Effector memory CD8-positive, alpha-beta T cell (primary cell): ENCODE data around the gene SLC10A1.
"Not testable (repeated sequence)": the region's sequence is repeated elsewhere in the genome, so short reads cannot be mapped to it uniquely, and the experiment has no call there.

Experiments used
- ATAC-seq: fragments of 150-1000 bp; cut with Tn5 transposase; replicated peaks from 2 replicates; pipeline ENCODE4 v1.10.0; 2021; ENCODE audit warnings: mild to moderate bottlenecking, moderate library complexity
- DNase-seq, 3 experiments: peaks; one replicate each; pipeline ENCODE4 v3.0.0; 2021
- H3K27ac Mint-ChIP-seq, 2 donors: one replicate each; pipeline ENCODE4 v1.8.0; 2022; ENCODE audit warnings: mild to moderate bottlenecking in 2 of 2, mixed read lengths in 2 of 2, moderate library complexity in 2 of 2
- H3K27me3 Mint-ChIP-seq, 2 donors: one replicate each; pipeline ENCODE4 v1.8.0; 2022; ENCODE audit warnings: mixed read lengths in 2 of 2
- H3K36me3 Mint-ChIP-seq: one replicate; pipeline ENCODE4 v1.8.0; 2022; ENCODE audit warnings: mild to moderate bottlenecking, moderate library complexity, mixed read lengths; ENCODE audit not compliant: insufficient read depth
- H3K4me1 Mint-ChIP-seq, 2 donors: one replicate each; pipeline ENCODE4 v1.8.0; 2022; ENCODE audit warnings: low read depth in 2 of 2, mixed read lengths in 2 of 2
- H3K4me3 Mint-ChIP-seq, 2 donors: one replicate each; pipeline ENCODE4 v1.8.0; 2022; ENCODE audit warnings: mild to moderate bottlenecking in 2 of 2, mixed read lengths in 2 of 2, moderate library complexity in 2 of 2
- H3K9me3 Mint-ChIP-seq, 2 donors: one replicate each; pipeline ENCODE4 v1.8.0; 2022; ENCODE audit warnings: mixed read lengths in 2 of 2

Gene SLC10A1

DNA sequence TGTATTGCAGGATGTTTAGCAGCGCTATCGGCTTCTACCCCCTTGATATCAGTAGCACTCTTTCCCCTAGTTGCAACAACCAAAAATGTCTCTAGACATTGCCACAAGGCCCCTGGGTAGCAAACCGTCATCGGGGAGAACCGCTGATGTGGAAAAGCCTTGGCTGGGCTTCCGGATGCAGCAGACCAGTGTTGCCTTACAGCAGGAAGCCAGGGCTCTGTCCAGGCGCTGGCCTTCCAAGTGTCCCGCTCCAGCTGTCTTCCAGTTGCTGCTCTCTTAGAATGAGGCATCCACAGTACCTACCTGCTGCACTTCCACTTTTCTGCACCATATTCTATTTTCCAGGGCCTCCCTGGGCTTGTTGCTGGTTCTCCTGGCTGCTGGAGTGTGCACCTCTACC is 22.6 kb upstream of the SLC10A1 start:
- ATAC-seq (no peak), DNase-seq (no peak)
- Mint-ChIP-seq H3K4me3 (no peak overlapping the region), H3K27ac (no peak overlapping the region), H3K4me1 (no peaks in the 10 kb centered on the region), H3K27me3 (peaks cover 0 to 5% of the 10 kb centered on the region in 2 donors), H3K36me3 (no peaks in the 10 kb centered on the region), H3K9me3 (no peaks in the 10 kb centered on the region)

DNA sequence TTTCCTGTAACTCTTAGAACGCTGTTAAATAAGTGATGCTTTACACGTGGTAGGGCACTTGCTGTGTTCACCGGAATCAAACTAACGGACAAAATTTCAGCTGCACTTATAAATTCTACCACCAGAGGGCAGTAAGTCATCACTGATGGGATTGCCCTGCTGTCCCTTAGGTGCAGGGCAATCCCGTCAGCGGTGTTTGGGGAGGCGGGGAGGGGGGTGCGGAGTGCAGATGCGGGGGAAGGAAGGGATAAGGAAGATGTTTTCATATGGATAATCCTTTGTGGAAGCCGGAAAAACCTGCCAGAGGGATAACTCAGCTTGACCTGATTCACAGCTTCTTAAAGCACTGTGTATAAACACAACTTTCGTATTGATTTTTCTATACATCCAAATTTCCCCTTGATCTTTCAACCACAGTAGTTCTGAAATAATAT is 21.7 kb upstream of the SLC10A1 start:
- Mint-ChIP-seq H3K4me3 (no peak overlapping the region), H3K36me3 (no peaks in the 10 kb centered on the region), H3K9me3 (no peaks in the 10 kb centered on the region), H3K4me1 (no peaks in the 10 kb centered on the region), H3K27me3 (peaks cover 0 to 8% of the 10 kb centered on the region in 2 donors), H3K27ac (no peak overlapping the region)
- DNase-seq (peak; percentile 63 to 76 (median 67)), ATAC-seq (peak; percentile 77)

DNA sequence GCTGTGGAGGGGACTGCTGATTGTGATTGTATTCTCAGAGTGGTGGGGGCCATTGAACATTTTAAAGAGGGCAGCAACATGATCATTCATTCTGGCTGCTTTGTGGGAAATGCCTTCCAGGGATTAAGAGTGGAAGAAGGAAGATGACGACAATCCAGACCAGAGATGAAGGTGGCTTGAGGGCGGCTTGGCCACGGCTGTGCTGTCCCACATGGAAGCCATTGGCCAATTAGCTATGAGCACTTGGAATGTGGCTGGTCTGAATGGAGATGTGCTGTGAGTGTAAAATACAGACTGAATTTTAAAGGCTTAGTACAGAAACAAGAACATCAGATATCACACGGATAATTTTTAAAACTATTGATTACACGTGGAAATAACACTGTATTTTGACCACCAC is 19.2 kb upstream of the SLC10A1 start:
- H3K36me3 Mint-ChIP-seq, result no peaks in the 10 kb centered on the region
- ATAC-seq, result no peak
- no peak overlapping the region for H3K27ac Mint-ChIP-seq
- H3K4me3 Mint-ChIP-seq, result no peak overlapping the region
- H3K9me3 Mint-ChIP-seq, result no peaks in the 10 kb centered on the region
- H3K4me1 Mint-ChIP-seq, result no peaks in the 10 kb centered on the region
- H3K27me3 Mint-ChIP-seq, result peaks cover 12 to 15% of the 10 kb centered on the region in 2 donors
- DNase-seq, result no peak

- no peaks in the 10 kb centered on the region for H3K36me3 Mint-ChIP-seq
- no peaks in the 10 kb centered on the region for H3K9me3 Mint-ChIP-seq
- peaks cover 0 to 2% of the 10 kb centered on the region in 2 donors for H3K4me1 Mint-ChIP-seq
- no peak overlapping the region for H3K27ac Mint-ChIP-seq
- DNase-seq, result no peak
- H3K4me3 Mint-ChIP-seq, result no peak overlapping the region
- no peak for ATAC-seq
- peaks cover 8 to 22% of the 10 kb centered on the region in 2 donors for H3K27me3 Mint-ChIP-seq
These were observed 18.5 kb upstream of the SLC10A1 start for GRCh38 chr14:69815556-69815955.

DNA sequence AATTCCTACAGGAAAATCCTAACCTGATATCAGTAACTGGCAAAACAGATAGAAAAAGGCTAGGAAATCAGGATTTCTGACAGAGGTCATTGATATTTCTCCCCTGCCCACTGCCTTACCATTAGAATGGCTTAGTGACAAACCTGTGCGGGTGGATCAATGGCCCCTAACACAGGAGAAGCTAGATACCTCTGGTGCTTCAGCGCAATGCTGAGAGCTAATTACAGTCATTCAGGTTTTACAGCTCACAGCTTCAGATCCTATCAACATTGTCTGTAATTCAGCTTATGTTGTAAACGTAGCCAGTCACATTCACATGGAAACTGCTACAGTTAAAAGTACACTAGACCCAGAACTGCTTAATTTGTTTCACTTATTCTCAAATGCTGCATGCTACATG is 17.4 kb upstream of the SLC10A1 start:
- Mint-ChIP-seq H3K9me3 (no peaks in the 10 kb centered on the region), H3K4me1 (peaks cover 0 to 2% of the 10 kb centered on the region in 2 donors), H3K27me3 (peaks cover 8 to 23% of the 10 kb centered on the region in 2 donors), H3K4me3 (no peak overlapping the region), H3K36me3 (no peaks in the 10 kb centered on the region), H3K27ac (no peak overlapping the region)
- DNase-seq, result no peak
- ATAC-seq, result no peak

DNA sequence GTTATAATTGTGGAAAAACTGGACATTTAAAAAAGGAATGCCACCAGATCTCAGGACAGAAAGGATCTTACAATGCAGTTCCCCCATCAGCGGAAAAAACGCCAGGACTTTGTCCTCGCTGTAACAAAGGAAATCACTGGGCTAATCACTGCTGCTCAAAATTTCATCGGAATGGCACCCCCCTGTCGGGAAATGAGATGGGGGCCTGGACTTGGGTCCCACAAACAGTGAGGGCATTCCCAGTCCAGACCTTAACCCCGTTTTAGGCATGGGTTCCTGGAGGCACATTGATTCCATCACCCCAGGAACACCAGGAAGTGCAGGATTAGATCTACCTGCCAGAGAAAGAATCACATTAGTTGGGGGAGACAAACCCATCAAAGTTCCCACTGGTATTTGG is 16.3 kb upstream of the SLC10A1 start:
- H3K27me3 Mint-ChIP-seq, result peaks cover 8 to 30% of the 10 kb centered on the region in 2 donors
- H3K9me3 Mint-ChIP-seq, H3K4me1 Mint-ChIP-seq, DNase-seq, H3K27ac Mint-ChIP-seq, H3K36me3 Mint-ChIP-seq, ATAC-seq, H3K4me3 Mint-ChIP-seq: not testable (repeated sequence)

DNA sequence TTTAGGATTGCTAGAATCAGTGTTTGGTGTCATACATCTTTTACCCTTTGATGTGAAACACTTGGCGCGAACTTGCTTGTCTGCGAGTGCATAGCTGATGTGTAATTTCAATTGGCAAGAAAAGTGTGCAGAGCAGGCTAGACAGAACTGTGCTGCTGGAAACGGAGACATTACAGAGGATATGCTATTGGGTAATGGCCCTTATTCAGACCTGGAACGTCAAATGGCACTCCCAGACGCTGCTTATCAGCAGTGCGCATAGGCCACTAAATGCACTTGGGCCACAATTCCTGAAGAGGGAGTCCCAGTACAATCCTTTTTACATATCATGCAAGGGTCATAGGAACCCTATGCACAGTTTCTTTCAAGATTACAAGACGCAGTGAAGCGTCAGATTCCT is 15.7 kb upstream of the SLC10A1 start:
- H3K4me1 Mint-ChIP-seq, result peaks cover 0 to 2% of the 10 kb centered on the region in 2 donors
- no peak for ATAC-seq
- no peaks in the 10 kb centered on the region for H3K36me3 Mint-ChIP-seq
- DNase-seq, result no peak
- H3K9me3 Mint-ChIP-seq, result no peaks in the 10 kb centered on the region
- H3K27me3 Mint-ChIP-seq, result peaks cover 8 to 30% of the 10 kb centered on the region in 2 donors
- H3K27ac Mint-ChIP-seq, result no peak overlapping the region
- no peak overlapping the region for H3K4me3 Mint-ChIP-seq

GRCh38 chr14:69811868-69812252 is 14.8 kb upstream of the SLC10A1 start:
- Mint-ChIP-seq H3K27ac (no peak overlapping the region), H3K4me1 (peaks cover 0 to 2% of the 10 kb centered on the region in 2 donors), H3K27me3 (peaks cover 8 to 30% of the 10 kb centered on the region in 2 donors), H3K9me3 (no peaks in the 10 kb centered on the region), H3K4me3 (no peak overlapping the region), H3K36me3 (no peaks in the 10 kb centered on the region)
- ATAC-seq (no peak), DNase-seq (no peak)

GRCh38 chr14:69811227-69811867 is 14.3 kb upstream of the SLC10A1 start:
- Mint-ChIP-seq H3K36me3 (no peaks in the 10 kb centered on the region), H3K27me3 (peaks cover 8 to 30% of the 10 kb centered on the region in 2 donors), H3K4me3 (no peak overlapping the region), H3K9me3 (no peaks in the 10 kb centered on the region), H3K4me1 (peaks cover 0 to 2% of the 10 kb centered on the region in 2 donors), H3K27ac (no peak overlapping the region)
- ATAC-seq, result no peak
- no peak for DNase-seq

DNA sequence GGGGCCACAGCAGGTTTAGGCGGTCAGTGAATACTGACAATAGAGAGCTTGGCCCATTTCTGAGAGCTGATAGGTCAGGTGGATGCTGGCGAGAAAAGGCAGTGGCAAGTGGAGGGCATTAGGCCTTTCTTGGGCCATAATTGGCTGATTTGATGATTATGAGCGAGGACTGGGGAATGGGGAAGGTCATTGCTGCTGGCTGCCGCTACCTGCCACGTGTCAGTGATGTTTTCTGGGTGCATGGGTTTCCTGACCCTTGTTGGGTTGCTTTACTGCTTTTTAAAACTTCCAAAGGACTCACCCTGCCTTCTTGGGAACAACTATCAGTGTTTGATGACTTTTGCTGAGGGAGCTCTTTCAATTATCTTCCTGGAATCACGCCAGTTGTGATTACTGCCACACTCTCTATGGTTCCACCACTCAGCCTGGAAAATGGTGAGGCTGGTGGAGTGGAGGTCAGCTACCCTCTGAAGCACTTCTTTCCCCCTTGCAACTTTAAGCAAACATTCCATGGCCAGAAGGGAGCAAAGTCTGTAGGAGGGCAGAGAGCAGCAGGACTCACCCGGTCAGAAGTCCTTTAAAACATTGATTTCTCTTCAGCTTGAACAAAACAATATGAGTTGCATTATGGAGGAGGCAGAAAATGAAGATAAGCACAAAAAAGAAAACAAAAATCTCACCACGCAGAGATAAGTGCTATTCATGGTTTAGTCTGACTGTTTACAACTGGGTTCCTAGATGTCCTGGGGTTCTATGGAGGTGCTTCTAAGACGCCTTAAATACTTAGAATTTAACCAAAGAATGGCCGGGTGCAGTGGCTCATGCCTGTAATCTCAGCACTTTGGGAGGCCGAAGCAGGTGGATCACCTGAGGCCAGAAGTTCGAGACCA is 12.1 kb upstream of the SLC10A1 start:
- H3K4me1 Mint-ChIP-seq, result peaks cover 0 to 2% of the 10 kb centered on the region in 2 donors
- H3K4me3 Mint-ChIP-seq, result no peak overlapping the region
- peaks cover 12 to 30% of the 10 kb centered on the region in 2 donors for H3K27me3 Mint-ChIP-seq
- no peak for ATAC-seq
- H3K27ac Mint-ChIP-seq, result no peak overlapping the region
- DNase-seq, result no peak
- H3K9me3 Mint-ChIP-seq, result no peaks in the 10 kb centered on the region
- H3K36me3 Mint-ChIP-seq, result no peaks in the 10 kb centered on the region

DNA sequence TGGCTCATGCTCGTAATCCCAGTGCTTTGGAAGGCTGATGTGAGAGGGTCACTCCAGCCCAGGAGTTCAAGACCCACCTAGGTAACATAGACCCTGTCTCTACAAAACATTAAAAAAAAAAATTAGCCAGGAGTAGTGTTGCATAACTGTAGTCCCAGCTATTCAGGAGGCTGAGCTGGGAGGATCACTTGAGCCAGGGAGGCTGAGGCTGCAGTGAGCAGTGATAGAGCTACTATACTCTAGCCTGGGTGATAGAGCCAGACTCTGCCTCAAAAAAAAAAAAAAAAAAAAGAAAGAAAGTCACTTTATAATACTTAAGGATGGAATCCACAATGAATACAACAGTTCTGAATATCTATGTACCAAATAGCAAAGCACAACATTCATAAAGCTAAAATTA is 10.2 kb upstream of the SLC10A1 start:
- ATAC-seq, result no peak

DNA sequence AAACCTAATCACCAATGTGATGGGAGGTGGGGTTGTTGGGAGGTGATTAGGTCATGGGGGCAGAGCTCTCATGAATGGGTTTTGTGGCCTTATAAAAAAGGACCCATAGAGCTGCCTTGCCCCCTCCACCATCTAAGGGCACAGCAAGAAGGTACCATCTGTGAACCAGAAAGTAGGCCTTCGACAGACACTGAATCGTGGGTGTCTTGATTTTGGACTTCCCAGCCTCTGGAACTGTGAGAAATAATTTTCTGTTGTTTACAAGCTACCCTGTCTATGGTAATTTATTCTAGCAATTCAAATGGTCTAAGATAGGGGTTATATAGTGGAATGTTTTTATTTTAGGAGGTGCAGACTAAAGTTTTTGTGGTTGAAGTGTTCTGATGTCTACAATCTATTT is 7.9 kb upstream of the SLC10A1 start:
- no peak overlapping the region for H3K4me3 Mint-ChIP-seq
- H3K9me3 Mint-ChIP-seq, result no peaks in the 10 kb centered on the region
- ATAC-seq (no peak), DNase-seq (no peak)
- H3K27me3 Mint-ChIP-seq, result peaks cover 5 to 23% of the 10 kb centered on the region in 2 donors
- H3K36me3 Mint-ChIP-seq, result no peaks in the 10 kb centered on the region
- H3K27ac Mint-ChIP-seq, result no peak overlapping the region
- no peaks in the 10 kb centered on the region for H3K4me1 Mint-ChIP-seq

More for the DNA sequence above, 10.2 kb upstream of the SLC10A1 start:
- DNase-seq, result no peak
- Mint-ChIP-seq H3K36me3 (no peaks in the 10 kb centered on the region), H3K27ac (no peak overlapping the region), H3K4me3 (no peak overlapping the region), H3K4me1 (peaks cover 0 to 2% of the 10 kb centered on the region in 2 donors), H3K27me3 (peaks cover 5 to 24% of the 10 kb centered on the region in 2 donors), H3K9me3 (no peaks in the 10 kb centered on the region)

DNA sequence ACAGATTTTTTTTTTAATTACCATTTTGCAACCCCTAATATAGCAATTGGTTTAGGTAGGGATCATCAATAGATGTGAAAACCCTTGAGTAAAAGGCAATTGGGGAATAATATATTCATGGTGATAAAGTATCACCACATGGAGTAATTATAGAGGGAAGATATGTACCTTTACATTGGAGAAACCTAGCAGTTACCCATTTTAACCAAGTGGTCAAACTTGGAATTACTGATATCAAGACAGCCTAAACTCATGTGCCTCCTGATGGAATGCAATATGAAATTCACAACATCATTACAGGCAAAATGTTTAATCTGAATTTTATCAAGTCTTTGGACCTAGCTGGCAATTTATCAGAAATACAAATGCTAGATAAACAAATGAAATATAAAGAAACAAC is 6.7 kb upstream of the SLC10A1 start:
- Mint-ChIP-seq H3K36me3 (no peaks in the 10 kb centered on the region), H3K4me3 (no peak overlapping the region), H3K4me1 (no peaks in the 10 kb centered on the region), H3K27me3 (peaks cover 5 to 28% of the 10 kb centered on the region in 2 donors), H3K27ac (no peak overlapping the region), H3K9me3 (no peaks in the 10 kb centered on the region)
- ATAC-seq, result no peak
- DNase-seq, result no peak

DNA sequence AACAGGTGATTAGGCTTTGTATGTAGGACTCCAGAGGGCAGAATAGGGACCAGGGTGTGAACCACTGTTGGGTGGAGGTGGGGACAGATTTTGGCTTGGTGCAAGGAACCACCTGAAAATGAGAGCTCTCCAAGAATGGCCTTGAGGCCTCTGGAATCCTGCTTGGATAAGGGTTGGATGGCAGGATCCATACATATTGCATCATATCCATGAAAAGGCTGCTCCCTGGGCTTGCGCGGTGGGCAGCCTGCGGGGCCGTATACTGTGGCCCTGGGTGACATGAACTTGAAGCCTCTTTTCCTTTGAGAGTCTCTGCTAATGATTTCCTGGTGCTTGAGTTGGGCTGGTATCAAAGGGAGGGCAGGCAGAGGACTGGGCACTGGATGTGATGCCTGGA is 1.3 kb upstream of the SLC10A1 start:
- DNase-seq, result no peak
- Mint-ChIP-seq H3K4me1 (no peaks in the 10 kb centered on the region), H3K27ac (peak overlapping the region in 1 of 2 donors; percentile 67), H3K4me3 (no peak overlapping the region), H3K36me3 (peaks cover 5% of the 10 kb centered on the region), H3K9me3 (no peaks in the 10 kb centered on the region), H3K27me3 (peaks cover 0 to 52% of the 10 kb centered on the region in 2 donors)
- no peak for ATAC-seq
